Keratinocyte (primary cell): ENCODE results near the gene KCNK16.

Source experiments
- CTCF ChIP-seq, 3 experiments: IDR thresholded peaks in 1 of 3; conservative IDR thresholded peaks in 1 of 3; optimal IDR thresholded peaks in 1 of 3; 2 replicates in 2 of 3; 3 replicates in 1 of 3; pipeline versions ENCODE3 to v1.5.1; 2011; ENCODE audit warnings: low read length in 3 of 3, mild to moderate bottlenecking in 3 of 3, moderate library complexity in 2 of 3, control low read depth in 1 of 3, inconsistent platforms in 1 of 3; ENCODE audit not compliant: insufficient read depth in 2 of 3; ENCODE audit errors: extremely low read depth in 1 of 3
- EZH2 ChIP-seq: IDR thresholded peaks from one replicate; pipeline ENCODE4 v1.6.1; 2012; ENCODE audit warnings: inconsistent platforms, mild to moderate bottlenecking, low read length, moderate library complexity

- TF ChIP-seq CTCF (optimal IDR thresholded peaks at IDR 0.05 in 1 of 3, IDR thresholded peaks at IDR 0.05 in 1 of 3, conservative IDR thresholded peaks at IDR 0.05 in 1 of 3; ENCODE audit: extremely low read depth in 1 of 3, insufficient read depth in 2 of 3, low read length in 3 of 3) (no peak), EZH2 (no peak)
Measured at GRCh38 chr6:39333644-39334438, 11.3 kb upstream of the KCNK16 start.
